NCI-H524 treated with DMSO at 0.1 percent for 48 hours (cell line): ENCODE results near the gene TRIM4.

Source experiments
- DNase-seq: peaks from one replicate; lab custom pipeline; 2025; lab: John Stamatoyannopoulos, UW

The TRIM4 gene

GRCh38 chr7:99842926-99843325, 76.4 kb downstream of the TRIM4 start:
- DNase-seq, result no peak
